Vagina (tissue), 2 donors: Measurements from ENCODE around the gene SSR4. TPM values are rescaled to one million over a fixed set of nuclear protein-coding genes. Genes with fewer than 3 reads are reported as not detected.

Source experiments
- DNase-seq, 2 donors: peaks; one replicate each; pipeline ENCODE4 v3.0.0-alpha.2; 2017; ENCODE audit errors: extremely low spot score in 2 of 2
- H3K27ac ChIP-seq: fragments of 200-600 bp; sonication (generic); one replicate; pipeline ENCODE4 v1.5.1; 2019
- H3K27me3 ChIP-seq: fragments of 200-600 bp; sonication (generic); one replicate; pipeline ENCODE4 v1.5.1; 2019
- H3K36me3 ChIP-seq, 2 donors: fragments of 200-600 bp; sonication (generic); one replicate each; pipeline ENCODE4 v1.5.1; 2017 to 2019
- H3K4me1 ChIP-seq: fragments of 200-600 bp; sonication (generic); one replicate; pipeline ENCODE4 v1.5.1; 2019
- H3K4me3 ChIP-seq, 2 donors: fragments of 200-600 bp; sonication (generic); 1 replicate in 1 of 2; 2 replicates in 1 of 2; pipeline ENCODE4 v1.5.1; 2016 to 2019
- H3K9me3 ChIP-seq: fragments of 200-600 bp; sonication (generic); one replicate; pipeline ENCODE4 v1.5.1; 2019
- POLR2A ChIP-seq, 2 donors: fragments of 450-650 bp; IDR thresholded peaks; one replicate each; pipeline ENCODE4 v1.6.1; 2017; ENCODE audit warnings: antibody characterized with exemption in 2 of 2, mild to moderate bottlenecking in 2 of 2, moderate library complexity in 2 of 2
- POLR2AphosphoS5 ChIP-seq, 2 donors: sonication (generic); formaldehyde crosslinking; IDR thresholded peaks; one replicate each; pipeline ENCODE4 v1.9.0; 2017; ENCODE audit warnings: antibody characterized with exemption in 2 of 2, mild to moderate bottlenecking in 2 of 2, low read depth in 1 of 2; ENCODE audit not compliant: insufficient read depth in 1 of 2
- intact Hi-C: fragments of 100-400 bp; cut with DNase I; formaldehyde crosslinking; loops from one replicate; pipeline ENCODE4 v1.15.1; 2023
- total RNA-seq: library from RNA; depleted of rRNA; stranded (reverse); fragments of >200 nt; gene quantifications from one replicate; pipeline ENCODE4 v1.2.3, GENCODE V29; 2016
- TF ChIP-seq, protein P1 (sequence below), 3 experiments: fragments of 450-650 bp in 2 of 3; fragments of 200-600 bp in 1 of 3; sonication (generic) in 1 of 3; IDR thresholded peaks; one replicate each; pipeline ENCODE4 v1.5.1; 2017 to 2019; ENCODE audit warnings: antibody characterized with exemption in 3 of 3, mild to moderate bottlenecking in 2 of 3, moderate library complexity in 2 of 3

Gene SSR4
- total RNA-seq, 1 donor from 2014 or later = 250 TPM

DNA sequence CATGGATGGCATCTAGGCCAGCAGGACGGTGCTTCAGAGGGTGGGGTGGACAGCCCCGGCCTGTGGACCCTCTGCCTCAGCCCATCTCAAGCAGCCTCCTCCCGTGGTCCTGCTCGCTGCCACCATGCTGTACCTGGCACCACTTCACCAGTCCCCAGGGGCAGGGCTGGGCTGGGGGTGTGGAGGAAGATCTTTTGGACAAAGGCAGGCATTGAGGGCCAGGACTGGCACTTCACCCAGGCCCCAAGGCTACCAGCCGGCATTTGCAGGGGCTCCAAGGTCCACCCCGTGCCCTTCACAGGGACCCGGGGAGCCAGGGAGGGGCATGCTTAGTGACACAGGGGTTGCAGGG is 29.7 kb upstream of the SSR4 start:
- Histone ChIP-seq H3K27ac (peak overlapping the region; percentile 38), H3K4me1 (peaks cover 30% of the 10 kb centered on the region), H3K36me3 (no peaks in the 10 kb centered on the region), H3K27me3 (no peaks in the 10 kb centered on the region), H3K9me3 (no peaks in the 10 kb centered on the region), H3K4me3 (peak overlapping the region; percentile 18 to 28)
- TF ChIP-seq, protein P1, sequence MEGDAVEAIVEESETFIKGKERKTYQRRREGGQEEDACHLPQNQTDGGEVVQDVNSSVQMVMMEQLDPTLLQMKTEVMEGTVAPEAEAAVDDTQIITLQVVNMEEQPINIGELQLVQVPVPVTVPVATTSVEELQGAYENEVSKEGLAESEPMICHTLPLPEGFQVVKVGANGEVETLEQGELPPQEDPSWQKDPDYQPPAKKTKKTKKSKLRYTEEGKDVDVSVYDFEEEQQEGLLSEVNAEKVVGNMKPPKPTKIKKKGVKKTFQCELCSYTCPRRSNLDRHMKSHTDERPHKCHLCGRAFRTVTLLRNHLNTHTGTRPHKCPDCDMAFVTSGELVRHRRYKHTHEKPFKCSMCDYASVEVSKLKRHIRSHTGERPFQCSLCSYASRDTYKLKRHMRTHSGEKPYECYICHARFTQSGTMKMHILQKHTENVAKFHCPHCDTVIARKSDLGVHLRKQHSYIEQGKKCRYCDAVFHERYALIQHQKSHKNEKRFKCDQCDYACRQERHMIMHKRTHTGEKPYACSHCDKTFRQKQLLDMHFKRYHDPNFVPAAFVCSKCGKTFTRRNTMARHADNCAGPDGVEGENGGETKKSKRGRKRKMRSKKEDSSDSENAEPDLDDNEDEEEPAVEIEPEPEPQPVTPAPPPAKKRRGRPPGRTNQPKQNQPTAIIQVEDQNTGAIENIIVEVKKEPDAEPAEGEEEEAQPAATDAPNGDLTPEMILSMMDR (IDR thresholded peaks at IDR 0.05) = no peak
- TF ChIP-seq POLR2AphosphoS5 (IDR thresholded peaks at IDR 0.05; ENCODE audit: insufficient read depth in 1 of 2, low read depth in 1 of 2) (no peak), POLR2A (IDR thresholded peaks at IDR 0.05) (no peak)
- intact Hi-C loops = no loop called here
- no peak for DNase-seq

DNA sequence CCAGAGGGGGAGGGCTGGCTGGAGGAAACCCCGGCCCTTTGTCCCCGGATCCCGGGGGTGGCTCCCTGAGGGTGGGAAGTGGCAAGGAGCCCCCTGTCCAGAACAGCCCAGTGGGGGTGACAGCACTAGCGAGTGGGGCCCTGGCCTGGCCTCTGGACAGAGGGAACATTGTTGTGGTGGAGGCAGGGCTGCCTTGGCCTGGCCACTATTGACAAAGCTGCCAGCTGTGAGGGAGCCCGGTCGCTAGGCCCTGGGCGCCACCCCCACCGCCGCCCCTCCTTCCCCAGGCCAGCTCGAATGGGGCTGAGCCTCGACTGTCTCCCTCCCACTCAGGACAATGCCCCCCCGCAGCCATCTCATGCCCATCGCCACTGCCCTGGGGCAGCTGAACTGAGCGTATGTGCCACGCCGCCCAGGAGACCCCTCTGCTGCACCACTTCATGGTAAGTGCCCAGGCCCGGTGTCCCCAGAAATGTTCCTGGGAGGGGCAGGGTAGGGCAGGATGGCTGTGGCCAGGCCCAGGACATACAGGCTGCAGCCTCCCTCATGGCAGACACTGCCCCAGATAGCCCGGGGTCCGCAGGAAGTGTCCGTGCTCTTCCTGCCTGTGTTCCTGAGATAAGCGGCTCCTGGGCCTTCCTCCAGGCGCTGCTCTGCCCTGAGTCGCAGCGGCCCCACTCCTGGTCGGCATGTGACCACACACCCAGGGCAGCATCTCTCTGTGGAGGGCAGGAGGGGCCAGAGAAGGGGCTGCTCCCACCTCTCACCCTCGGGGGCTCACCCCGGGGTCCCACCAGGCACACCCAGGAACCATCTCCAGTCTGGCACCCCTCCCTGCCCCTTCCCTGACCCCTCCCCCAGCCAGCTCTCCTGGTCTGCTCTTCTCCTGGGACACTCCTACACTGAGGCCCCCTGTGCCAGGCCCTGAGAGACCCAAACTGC is 29.1 kb upstream of the SSR4 start:
- Histone ChIP-seq H3K36me3 (no peaks in the 10 kb centered on the region), H3K4me1 (peaks cover 30% of the 10 kb centered on the region), H3K9me3 (no peaks in the 10 kb centered on the region), H3K4me3 (peak overlapping the region; percentile 21 to 28), H3K27ac (peak overlapping the region; percentile 38), H3K27me3 (no peaks in the 10 kb centered on the region)
- intact Hi-C loops = no loop called here
- no peak for DNase-seq
- TF ChIP-seq POLR2A (IDR thresholded peaks at IDR 0.05) (no peak), POLR2AphosphoS5 (IDR thresholded peaks at IDR 0.05; ENCODE audit: insufficient read depth in 1 of 2, low read depth in 1 of 2) (no peak)
- TF ChIP-seq, protein P1 (IDR thresholded peaks at IDR 0.05) = no peak

DNA sequence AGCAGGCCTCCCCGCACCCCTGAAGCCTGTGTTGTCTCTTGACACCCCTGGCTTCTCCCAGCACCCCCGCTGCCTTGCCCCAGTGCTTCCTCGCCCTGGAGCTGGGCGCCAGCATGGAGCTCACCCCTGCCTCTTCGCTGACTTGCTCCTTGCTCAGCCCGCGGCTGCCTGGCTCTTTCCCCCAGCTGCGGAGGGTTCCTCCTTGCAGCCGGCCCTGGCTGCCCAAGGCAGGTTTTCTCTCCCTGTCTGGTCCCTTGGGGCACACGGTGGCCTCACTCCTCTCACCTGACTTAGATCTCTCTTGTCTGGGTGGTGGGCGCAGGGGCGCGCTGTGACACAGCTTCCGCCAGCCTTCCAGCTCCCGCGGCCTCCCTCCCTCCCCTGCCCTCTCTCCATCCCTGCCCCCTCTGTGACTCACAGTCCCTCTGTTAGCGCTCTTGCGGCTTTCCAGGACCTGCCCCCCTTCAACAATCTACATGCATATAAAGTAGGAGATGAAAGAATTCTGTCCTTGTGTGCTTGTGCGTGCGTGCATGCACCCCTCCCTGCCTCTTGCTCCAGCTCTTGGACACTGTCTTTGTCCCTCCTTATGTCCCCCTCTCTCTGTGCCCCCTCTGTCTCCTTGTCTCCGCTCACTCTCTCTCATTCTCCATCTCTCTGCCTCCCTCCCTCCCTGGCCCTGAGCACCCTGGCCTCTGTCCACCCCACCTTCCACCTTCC is 28.2 kb upstream of the SSR4 start:
- H3K36me3 ChIP-seq = no peaks in the 10 kb centered on the region
- H3K4me3 ChIP-seq = peak overlapping the region; percentile 21 to 28
- peak overlapping the region; percentile 38 for H3K27ac ChIP-seq
- H3K9me3 ChIP-seq = no peaks in the 10 kb centered on the region
- intact Hi-C loops = no loop called here
- no peak for DNase-seq
- peaks cover 30% of the 10 kb centered on the region for H3K4me1 ChIP-seq
- no peak for TF ChIP-seq POLR2A (IDR thresholded peaks at IDR 0.05)
- TF ChIP-seq POLR2AphosphoS5 (IDR thresholded peaks at IDR 0.05; ENCODE audit: insufficient read depth in 1 of 2, low read depth in 1 of 2) = peak in 1 of 2 donors; percentile 33
- TF ChIP-seq, protein P1 (IDR thresholded peaks at IDR 0.05) = no peak
- no peaks in the 10 kb centered on the region for H3K27me3 ChIP-seq

DNA sequence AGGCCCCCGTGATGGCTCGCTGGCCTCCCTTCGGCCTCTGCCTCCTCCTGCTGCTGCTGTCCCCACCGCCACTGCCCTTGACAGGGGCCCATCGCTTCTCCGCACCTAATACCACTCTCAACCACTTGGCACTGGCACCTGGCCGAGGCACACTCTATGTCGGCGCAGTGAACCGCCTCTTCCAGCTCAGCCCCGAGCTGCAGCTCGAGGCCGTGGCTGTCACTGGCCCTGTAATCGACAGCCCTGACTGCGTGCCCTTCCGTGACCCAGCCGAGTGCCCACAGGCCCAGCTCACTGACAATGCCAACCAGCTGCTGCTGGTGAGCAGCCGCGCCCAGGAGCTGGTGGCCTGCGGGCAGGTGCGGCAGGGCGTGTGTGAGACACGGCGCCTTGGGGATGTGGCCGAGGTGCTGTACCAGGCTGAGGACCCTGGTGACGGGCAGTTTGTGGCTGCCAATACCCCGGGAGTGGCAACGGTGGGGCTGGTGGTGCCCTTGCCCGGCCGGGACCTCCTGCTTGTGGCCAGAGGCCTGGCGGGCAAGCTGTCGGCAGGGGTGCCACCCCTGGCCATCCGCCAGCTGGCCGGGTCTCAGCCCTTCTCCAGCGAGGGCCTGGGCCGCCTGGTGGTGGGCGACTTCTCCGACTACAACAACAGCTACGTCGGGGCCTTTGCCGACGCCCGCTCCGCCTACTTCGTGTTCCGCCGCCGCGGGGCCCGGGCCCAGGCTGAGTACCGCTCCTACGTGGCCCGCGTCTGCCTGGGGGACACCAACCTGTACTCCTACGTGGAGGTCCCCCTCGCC is 27.4 kb upstream of the SSR4 start:
- no peak overlapping the region for H3K4me3 ChIP-seq
- DNase-seq = no peak
- no peaks in the 10 kb centered on the region for H3K27me3 ChIP-seq
- H3K9me3 ChIP-seq = no peaks in the 10 kb centered on the region
- H3K4me1 ChIP-seq = peaks cover 30% of the 10 kb centered on the region
- TF ChIP-seq, protein P1 (IDR thresholded peaks at IDR 0.05) = no peak
- TF ChIP-seq POLR2AphosphoS5 (IDR thresholded peaks at IDR 0.05; ENCODE audit: insufficient read depth in 1 of 2, low read depth in 1 of 2) (no peak), POLR2A (IDR thresholded peaks at IDR 0.05) (no peak)
- no peak overlapping the region for H3K27ac ChIP-seq
- intact Hi-C loops = no loop called here
- H3K36me3 ChIP-seq = no peaks in the 10 kb centered on the region
